ENCODE measurements around the gene SEZ6L2. TPM values are rescaled to one million over a fixed set of nuclear protein-coding genes. Genes with fewer than 3 reads are reported as not detected.
A peak's percentile ranks its signal among the peaks of the same experiment; 100 is the strongest.
"Not testable (repeated sequence)": the region's sequence is repeated elsewhere in the genome, so short reads cannot be mapped to it uniquely, and the experiment has no call there.

Gene SEZ6L2
- total and polyA plus RNA-seq, 7 experiments from 2014 or later: 0.19 TPM; not detected in 6

DNA sequence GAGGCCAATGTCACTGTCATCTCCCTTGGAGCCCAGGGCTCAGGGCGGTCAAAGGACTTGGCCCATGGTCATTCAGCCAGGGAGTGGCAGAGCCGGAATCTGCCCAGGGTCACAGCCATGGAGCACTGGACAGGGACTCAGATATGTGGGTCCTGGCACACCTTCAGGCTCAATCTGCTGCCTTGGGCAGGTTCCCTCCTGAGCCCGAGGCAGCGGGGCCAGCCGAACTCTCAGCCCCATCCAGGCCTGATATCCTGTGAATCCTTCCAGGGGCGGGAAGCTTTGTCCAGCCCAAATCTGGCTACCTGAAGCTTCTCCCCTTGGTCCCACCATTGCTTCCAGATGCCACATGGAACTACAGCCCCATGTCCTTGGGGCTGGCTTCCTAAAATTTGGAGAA, 24.1 kb downstream of the SEZ6L2 start:
- ChIA-PET POLR2A (interaction anchor here (0.6 kb wide), 1 partner anchor 51 kb away, joined by 5 read pairs; no protein-coding TSS in a partner anchor), CTCF (no interaction called here)
- Mint-ChIP-seq H3K27me3 (peaks cover 9 to 35% (median 24%) of the 10 kb centered on the region in 5 donors), H3K36me3 (peaks cover 0 to 4% (median 0%) of the 10 kb centered on the region in 5 donors), H3K4me1 (peaks cover 6 to 20% (median 17%) of the 10 kb centered on the region in 7 donors), H3K4me3 (no peak overlapping the region), H3K27ac (no peak overlapping the region), H3K9me3 (peaks cover 0 to 5% (median 0%) of the 10 kb centered on the region in 11 donors)
- Histone ChIP-seq H3K4me1 (ENCODE audit: control insufficient read depth in 2 of 2, insufficient read depth in 2 of 2, low read length in 2 of 2) (peaks cover 0 to 11% of the 10 kb centered on the region in 2 donors), H3K36me3 (ENCODE audit: control insufficient read depth in 2 of 3, insufficient read depth in 3 of 3, low read length in 3 of 3) (no peaks in the 10 kb centered on the region), H3K27ac (ENCODE audit: low read depth, low read length) (no peak overlapping the region), H3K4me3 (ENCODE audit: low read length) (no peak overlapping the region), H3K9me3 (ENCODE audit: control insufficient read depth in 2 of 3, low read length in 3 of 3) (no peaks in the 10 kb centered on the region), H3K27me3 (ENCODE audit: control insufficient read depth in 2 of 2, insufficient read depth in 2 of 2, low read length in 2 of 2) (no peaks in the 10 kb centered on the region)
- intact Hi-C loops (cut with micrococcal nuclease): no loop called here
- DNase-seq: no peak
- no peak for ATAC-seq

GRCh38 chr16:29873319-29873718, 26.0 kb downstream of the SEZ6L2 start:
- POLR2A ChIA-PET: no interaction called here
- peaks cover 6 to 20% (median 17%) of the 10 kb centered on the region in 7 donors for H3K4me1 Mint-ChIP-seq
- peaks cover 0 to 11% of the 10 kb centered on the region in 2 donors for H3K4me1 ChIP-seq (ENCODE audit: control insufficient read depth in 2 of 2, insufficient read depth in 2 of 2, low read length in 2 of 2)
- H3K4me3 Mint-ChIP-seq: no peak overlapping the region
- peaks cover 0 to 4% (median 0%) of the 10 kb centered on the region in 5 donors for H3K36me3 Mint-ChIP-seq
- H3K36me3 ChIP-seq (ENCODE audit: control insufficient read depth in 2 of 3, insufficient read depth in 3 of 3, low read length in 3 of 3): no peaks in the 10 kb centered on the region
- DNase-seq: no peak
- ATAC-seq: no peak
- no peak overlapping the region for H3K27ac Mint-ChIP-seq
- H3K4me3 ChIP-seq (ENCODE audit: low read length): no peak overlapping the region
- H3K9me3 ChIP-seq (ENCODE audit: control insufficient read depth in 2 of 3, low read length in 3 of 3): no peaks in the 10 kb centered on the region
- no peak overlapping the region for H3K27ac ChIP-seq (ENCODE audit: low read depth, low read length)
- intact Hi-C loops (cut with micrococcal nuclease): no loop called here
- H3K27me3 ChIP-seq (ENCODE audit: control insufficient read depth in 2 of 2, insufficient read depth in 2 of 2, low read length in 2 of 2): no peaks in the 10 kb centered on the region
- H3K9me3 Mint-ChIP-seq: peaks cover 0 to 5% (median 0%) of the 10 kb centered on the region in 11 donors
- peaks cover 9 to 30% (median 14%) of the 10 kb centered on the region in 5 donors for H3K27me3 Mint-ChIP-seq
- CTCF ChIA-PET: no interaction called here

DNA sequence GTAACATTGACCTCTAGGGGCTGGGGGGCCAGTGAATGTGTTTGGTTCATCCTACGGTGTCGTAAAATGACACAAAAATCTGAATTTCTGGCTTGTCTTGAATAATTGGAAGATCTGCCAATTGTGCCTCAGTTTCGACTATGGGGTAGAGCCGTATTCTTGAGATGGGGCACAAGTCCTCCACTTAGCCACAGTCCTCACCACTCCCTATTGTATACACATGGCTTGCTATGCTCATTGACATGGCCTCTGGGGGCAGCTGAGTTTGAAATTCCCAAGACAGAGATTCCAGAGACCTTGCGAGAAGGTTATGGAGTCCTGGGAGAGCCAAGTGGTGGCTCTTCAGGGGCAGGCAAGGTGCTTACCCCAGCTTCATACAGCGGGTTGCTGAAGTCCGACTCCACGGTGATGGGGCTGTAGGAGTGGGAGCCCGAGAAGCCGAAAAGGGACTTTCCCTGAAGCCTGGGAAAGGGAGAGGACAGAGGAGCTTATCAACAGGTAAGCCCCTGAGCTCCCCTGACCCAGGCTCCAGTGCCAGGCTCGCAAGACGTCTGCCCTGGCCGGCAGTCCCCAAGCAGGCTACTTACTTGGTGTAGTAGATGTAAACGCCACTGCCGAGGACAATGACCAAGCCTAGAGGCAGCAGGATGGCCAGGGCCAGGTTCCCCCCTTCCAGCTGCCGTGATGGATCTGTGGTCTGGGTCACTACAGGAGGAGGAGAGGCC, 27.4 kb downstream of the SEZ6L2 start:
- CTCF ChIA-PET: interaction anchor here (0.6 kb wide), 1 partner anchor 315 kb away, joined by 3 read pairs; no protein-coding TSS in a partner anchor
- POLR2A ChIA-PET: no interaction called here
- Mint-ChIP-seq H3K9me3 (no peaks in the 10 kb centered on the region), H3K27ac (no peak overlapping the region), H3K27me3 (peaks cover 0 to 23% (median 6%) of the 10 kb centered on the region in 5 donors), H3K4me1 (peaks cover 0 to 12% (median 7%) of the 10 kb centered on the region in 7 donors), H3K36me3 (no peaks in the 10 kb centered on the region), H3K4me3 (no peak overlapping the region)
- H3K9me3 ChIP-seq (ENCODE audit: control insufficient read depth in 2 of 3, low read length in 3 of 3): no peaks in the 10 kb centered on the region
- peaks cover 0 to 3% of the 10 kb centered on the region in 2 donors for H3K4me1 ChIP-seq (ENCODE audit: control insufficient read depth in 2 of 2, insufficient read depth in 2 of 2, low read length in 2 of 2)
- ATAC-seq (no peak), DNase-seq (no peak)
- H3K4me3 ChIP-seq (ENCODE audit: low read length): no peak overlapping the region
- H3K27ac ChIP-seq (ENCODE audit: low read depth, low read length): no peak overlapping the region
- no peaks in the 10 kb centered on the region for H3K27me3 ChIP-seq (ENCODE audit: control insufficient read depth in 2 of 2, insufficient read depth in 2 of 2, low read length in 2 of 2)
- no peaks in the 10 kb centered on the region for H3K36me3 ChIP-seq (ENCODE audit: control insufficient read depth in 2 of 3, insufficient read depth in 3 of 3, low read length in 3 of 3)
- intact Hi-C loops (cut with micrococcal nuclease): no loop called here

GRCh38 chr16:29869067-29869466, 30.3 kb downstream of the SEZ6L2 start:
- H3K4me1 ChIP-seq (ENCODE audit: control insufficient read depth in 2 of 2, insufficient read depth in 2 of 2, low read length in 2 of 2); H3K27me3 ChIP-seq (ENCODE audit: control insufficient read depth in 2 of 2, insufficient read depth in 2 of 2, low read length in 2 of 2); H3K27ac Mint-ChIP-seq; H3K27me3 Mint-ChIP-seq; H3K4me1 Mint-ChIP-seq; H3K27ac ChIP-seq (ENCODE audit: low read depth, low read length); H3K4me3 Mint-ChIP-seq; POLR2A ChIA-PET; H3K9me3 Mint-ChIP-seq; H3K4me3 ChIP-seq (ENCODE audit: low read length); H3K36me3 Mint-ChIP-seq; DNase-seq; H3K36me3 ChIP-seq (ENCODE audit: control insufficient read depth in 2 of 3, insufficient read depth in 3 of 3, low read length in 3 of 3); H3K9me3 ChIP-seq (ENCODE audit: control insufficient read depth in 2 of 3, low read length in 3 of 3); CTCF ChIA-PET; intact Hi-C loops (cut with micrococcal nuclease); ATAC-seq: not testable (repeated sequence)

- no peaks in the 10 kb centered on the region for H3K36me3 Mint-ChIP-seq
- no peak overlapping the region for H3K27ac Mint-ChIP-seq
- H3K4me1 ChIP-seq (ENCODE audit: control insufficient read depth in 2 of 2, insufficient read depth in 2 of 2, low read length in 2 of 2): no peaks in the 10 kb centered on the region
- no peak overlapping the region for H3K4me3 Mint-ChIP-seq
- no peaks in the 10 kb centered on the region for H3K36me3 ChIP-seq (ENCODE audit: control insufficient read depth in 2 of 3, insufficient read depth in 3 of 3, low read length in 3 of 3)
- ChIA-PET POLR2A (interaction anchor here (0.6 to 0.8 kb wide), 2 partner anchors 11 to 17 kb away, joined by 4 read pairs; no protein-coding TSS in a partner anchor), CTCF (interaction anchor here (0.6 kb wide), 1 partner anchor 224 kb away, joined by 3 read pairs; no protein-coding TSS in a partner anchor)
- peaks cover 0 to 3% (median 0%) of the 10 kb centered on the region in 5 donors for H3K27me3 Mint-ChIP-seq
- DNase-seq: no peak
- no peak overlapping the region for H3K4me3 ChIP-seq (ENCODE audit: low read length)
- H3K9me3 ChIP-seq (ENCODE audit: control insufficient read depth in 2 of 3, low read length in 3 of 3): no peaks in the 10 kb centered on the region
- intact Hi-C loops (cut with micrococcal nuclease): no loop called here
- H3K27ac ChIP-seq (ENCODE audit: low read depth, low read length): no peak overlapping the region
- no peaks in the 10 kb centered on the region for H3K9me3 Mint-ChIP-seq
- H3K4me1 Mint-ChIP-seq: peaks cover 0 to 4% (median 2%) of the 10 kb centered on the region in 7 donors
- no peak for ATAC-seq
- H3K27me3 ChIP-seq (ENCODE audit: control insufficient read depth in 2 of 2, insufficient read depth in 2 of 2, low read length in 2 of 2): no peaks in the 10 kb centered on the region
Measured at GRCh38 chr16:29868396-29869009, 30.8 kb downstream of the SEZ6L2 start.

DNA sequence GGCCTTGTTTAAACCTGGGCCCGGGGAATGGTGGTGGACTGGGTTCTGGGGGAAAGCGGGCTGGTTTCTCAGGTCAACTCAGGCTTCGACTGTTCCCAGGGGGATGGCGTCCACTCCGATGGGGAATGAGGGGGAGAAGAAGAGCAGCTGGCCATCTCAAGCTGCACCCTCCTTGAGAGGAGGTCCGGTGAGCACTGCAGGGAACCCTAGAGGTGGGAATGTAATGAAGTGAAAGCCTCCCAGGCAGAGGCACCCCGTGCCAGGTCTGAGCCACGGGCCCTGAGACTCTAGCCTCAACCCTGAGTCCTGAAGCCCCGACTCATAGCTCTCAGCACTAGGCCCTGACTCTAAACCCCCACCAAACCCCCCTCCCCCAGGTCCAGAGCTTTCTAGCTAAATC, 35.1 kb downstream of the SEZ6L2 start:
- H3K36me3 ChIP-seq (ENCODE audit: control insufficient read depth in 2 of 3, insufficient read depth in 3 of 3, low read length in 3 of 3): peaks cover 0 to 27% (median 7%) of the 10 kb centered on the region in 3 experiments
- H3K9me3 Mint-ChIP-seq: no peaks in the 10 kb centered on the region
- H3K4me3 Mint-ChIP-seq: peak overlapping the region in 1 of 10 donors; percentile 43
- ATAC-seq (no peak), DNase-seq (no peak)
- peaks cover 0 to 3% (median 0%) of the 10 kb centered on the region in 5 donors for H3K27me3 Mint-ChIP-seq
- peaks cover 13 to 17% of the 10 kb centered on the region in 2 donors for H3K4me1 ChIP-seq (ENCODE audit: control insufficient read depth in 2 of 2, insufficient read depth in 2 of 2, low read length in 2 of 2)
- no peak overlapping the region for H3K27ac ChIP-seq (ENCODE audit: low read depth, low read length)
- peaks cover 11 to 35% (median 26%) of the 10 kb centered on the region in 7 donors for H3K4me1 Mint-ChIP-seq
- ChIA-PET POLR2A (interaction anchor here (0.6 to 3.5 kb wide), 5 partner anchors 14 to 97 kb away, joined by 3 to 11 read pairs (median 6); partner anchors contain the start of gene TMEM219), CTCF (interaction anchor here (1.6 kb wide), 2 partner anchors 16 to 48 kb away, joined by 3 to 8 read pairs; partner anchors contain the start of gene PAGR1)
- peaks cover 0 to 13% (median 0%) of the 10 kb centered on the region in 5 donors for H3K36me3 Mint-ChIP-seq
- no peaks in the 10 kb centered on the region for H3K9me3 ChIP-seq (ENCODE audit: control insufficient read depth in 2 of 3, low read length in 3 of 3)
- H3K4me3 ChIP-seq (ENCODE audit: low read length): no peak overlapping the region
- intact Hi-C loops (cut with micrococcal nuclease): loop anchor here in 1 of 2 donors (5.0 kb wide), 2 partner anchors 38 to 162 kb away; partner anchors contain the start of gene ASPHD1
- no peak overlapping the region for H3K27ac Mint-ChIP-seq
- no peaks in the 10 kb centered on the region for H3K27me3 ChIP-seq (ENCODE audit: control insufficient read depth in 2 of 2, insufficient read depth in 2 of 2, low read length in 2 of 2)
